AG09319 (cell line): ENCODE data around the gene NEK11.

ENCODE experiments used
- DNase-seq: peaks from one replicate; pipeline ENCODE4 v3.0.0-alpha.2; 2010; ENCODE audit warnings: low read depth; ENCODE audit errors: extremely low read depth
- CTCF ChIP-seq: IDR thresholded peaks from 2 replicates; pipeline ENCODE4 v1.5.1; 2011; ENCODE audit warnings: low read depth, mild to moderate bottlenecking, inconsistent platforms, low read length, moderate library complexity

Gene NEK11

GRCh38 chr3:131020122-131020693 lies 6.5 kb upstream of the NEK11 start:
- TF ChIP-seq CTCF, result no peak
- no peak for DNase-seq

- no peak for DNase-seq
- TF ChIP-seq CTCF, result no peak
These were observed 1.1 kb upstream of the NEK11 start for GRCh38 chr3:131025539-131025938.

GRCh38 chr3:131028844-131029243 lies 2.2 kb downstream of the NEK11 start:
- no peak for DNase-seq
- TF ChIP-seq CTCF, result no peak

GRCh38 chr3:131031660-131032059 lies 5.0 kb downstream of the NEK11 start:
- no peak for TF ChIP-seq CTCF
- no peak for DNase-seq

GRCh38 chr3:131033480-131034080 lies 6.9 kb downstream of the NEK11 start:
- TF ChIP-seq CTCF, result peak; percentile 60
- no peak for DNase-seq

- TF ChIP-seq CTCF, result no peak
- DNase-seq, result no peak
These were observed 9.6 kb downstream of the NEK11 start for GRCh38 chr3:131036200-131036816.

GRCh38 chr3:131036986-131037385 lies 10.3 kb downstream of the NEK11 start:
- no peak for DNase-seq
- TF ChIP-seq CTCF, result no peak
